COLO829 (cell line): Measurements from ENCODE around the gene REEP2.
"Not testable (repeated sequence)": the region's sequence is repeated elsewhere in the genome, so short reads cannot be mapped to it uniquely, and the experiment has no call there.

Experiments
- DNase-seq: peaks from one replicate; pipeline ENCODE4 v3.0.0; 2012; ENCODE audit warnings: low spot score

The REEP2 gene

DNA sequence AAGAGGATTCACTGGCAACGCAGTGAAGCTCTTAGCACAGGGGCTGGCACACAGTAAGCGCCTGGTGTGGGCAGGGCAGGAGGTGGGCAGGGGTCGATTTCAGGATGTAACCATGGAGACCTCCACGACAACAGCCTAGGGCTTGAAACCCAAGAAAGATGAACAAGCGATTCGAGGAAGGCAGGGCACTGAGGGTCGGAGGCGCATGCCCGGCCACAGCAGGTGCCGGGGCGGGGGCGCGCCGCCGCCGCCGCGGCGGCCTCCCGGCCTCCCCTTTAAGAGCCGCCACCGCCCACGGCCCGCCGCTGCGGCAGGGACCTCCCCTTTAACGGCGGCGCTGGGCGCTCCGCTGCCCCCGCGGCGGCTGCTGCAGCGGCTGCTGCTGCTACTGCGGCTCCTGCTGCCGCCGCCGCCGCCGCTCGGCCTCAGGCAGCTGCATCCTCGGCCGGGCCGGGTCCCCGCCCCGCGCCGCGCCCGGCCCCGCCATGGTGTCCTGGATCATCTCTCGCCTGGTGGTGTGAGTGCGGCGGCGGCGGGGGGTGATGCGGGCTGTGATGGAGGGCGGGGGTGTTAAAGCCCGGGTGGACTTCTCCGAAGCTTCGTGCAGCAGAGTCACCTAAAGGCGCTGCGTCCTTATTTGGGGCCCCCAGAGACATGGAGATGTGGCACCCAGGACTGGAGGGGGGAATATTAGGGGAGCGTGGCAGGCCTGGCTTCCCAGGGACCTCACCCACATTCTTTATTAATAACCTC, at the start of gene REEP2:
Gene REEP2 (plus strand): TSS at position 334 of the 753 bp plus-strand sequence. CDS start 152 bp downstream, at position 486.
- no peak for DNase-seq

GRCh38 chr5:138389332-138389731, 49.5 kb upstream of the REEP2 start:
- no peak for DNase-seq

DNA sequence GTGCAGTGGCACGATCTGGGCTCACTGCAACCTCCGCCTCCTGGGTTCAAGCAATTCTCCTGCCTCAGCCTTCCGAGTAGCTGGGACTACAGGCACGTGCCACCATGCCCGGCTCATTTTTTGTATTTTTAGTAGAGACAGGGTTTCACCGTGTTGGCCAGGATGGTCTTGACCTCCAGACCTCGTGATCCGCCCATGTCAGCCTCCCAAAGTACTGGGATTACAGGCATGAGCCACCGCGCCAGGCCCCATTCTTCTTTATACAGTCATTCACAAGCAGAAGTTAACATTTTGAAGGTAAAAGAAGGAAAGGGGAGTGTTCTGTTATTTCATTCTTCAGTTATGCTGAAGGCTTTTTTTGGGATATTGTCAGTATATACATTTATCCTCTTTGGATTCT, 48.9 kb upstream of the REEP2 start:
- not testable (repeated sequence) for DNase-seq

- peak; percentile 28 for DNase-seq
Measured at GRCh38 chr5:138391859-138392386, 46.9 kb upstream of the REEP2 start.

GRCh38 chr5:138402640-138403039, 36.2 kb upstream of the REEP2 start:
- no peak for DNase-seq

GRCh38 chr5:138408023-138408422, 30.8 kb upstream of the REEP2 start:
- DNase-seq = no peak

- not testable (repeated sequence) for DNase-seq
Measured at GRCh38 chr5:138410996-138411640, 27.7 kb upstream of the REEP2 start.

GRCh38 chr5:138418444-138418843, 20.4 kb upstream of the REEP2 start:
- no peak for DNase-seq

- DNase-seq = no peak
Measured at GRCh38 chr5:138425079-138425478, 13.8 kb upstream of the REEP2 start.

DNA sequence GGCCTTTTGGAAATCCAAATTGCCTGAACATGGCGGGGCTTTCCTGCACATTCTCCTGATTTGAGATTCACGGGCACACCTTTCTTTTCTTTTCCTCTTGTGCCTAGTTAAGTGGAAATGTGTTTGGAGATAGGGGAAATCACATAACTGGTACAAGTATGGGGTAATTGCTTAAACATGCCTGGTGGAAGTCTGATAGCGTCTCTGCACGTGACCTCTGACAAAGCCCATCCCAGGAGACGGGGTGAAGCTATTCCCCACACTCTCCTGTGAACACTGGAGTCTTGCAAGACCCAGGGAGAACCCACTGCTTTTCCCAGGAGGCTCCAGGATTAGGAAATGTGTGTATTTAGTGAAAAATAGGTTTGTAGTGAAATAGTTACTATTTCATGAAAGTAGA, 2.9 kb upstream of the REEP2 start:
- DNase-seq = no peak

DNA sequence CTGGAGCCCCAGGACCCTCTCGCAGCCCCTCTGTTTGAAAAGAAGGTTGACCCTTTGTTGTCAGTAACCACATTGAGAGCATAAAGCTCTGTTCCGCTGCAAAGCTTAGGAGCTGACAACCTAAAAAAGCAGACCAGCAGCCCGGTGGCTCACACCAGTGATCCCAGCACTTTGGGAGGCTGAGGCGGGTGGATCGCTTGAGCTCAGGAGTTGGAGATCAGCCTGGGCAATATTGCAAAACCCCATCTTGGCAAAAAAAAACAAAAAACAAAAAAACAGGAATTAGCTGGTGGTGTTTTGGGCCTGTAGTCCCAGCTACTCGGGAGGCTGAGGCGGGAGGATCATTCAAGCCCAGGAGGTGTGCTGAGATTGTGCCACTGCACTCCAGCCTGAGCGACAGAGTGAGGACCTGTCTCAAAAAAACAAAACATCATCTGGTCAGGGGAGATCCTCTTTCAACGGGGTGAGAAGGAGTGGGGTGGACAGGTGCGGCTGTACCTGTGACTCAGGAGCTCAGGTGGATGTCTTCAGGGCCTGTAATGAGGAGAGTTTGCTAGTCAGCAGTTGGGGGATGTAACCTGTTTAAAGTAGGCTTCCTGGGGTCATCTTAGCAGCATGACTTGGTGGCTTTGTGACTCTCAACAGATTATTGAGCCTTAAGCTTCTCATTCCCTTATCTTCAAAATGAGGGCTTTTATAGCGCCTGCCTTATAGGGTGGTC, 694 bp upstream of the REEP2 start:
- no peak for DNase-seq

DNA sequence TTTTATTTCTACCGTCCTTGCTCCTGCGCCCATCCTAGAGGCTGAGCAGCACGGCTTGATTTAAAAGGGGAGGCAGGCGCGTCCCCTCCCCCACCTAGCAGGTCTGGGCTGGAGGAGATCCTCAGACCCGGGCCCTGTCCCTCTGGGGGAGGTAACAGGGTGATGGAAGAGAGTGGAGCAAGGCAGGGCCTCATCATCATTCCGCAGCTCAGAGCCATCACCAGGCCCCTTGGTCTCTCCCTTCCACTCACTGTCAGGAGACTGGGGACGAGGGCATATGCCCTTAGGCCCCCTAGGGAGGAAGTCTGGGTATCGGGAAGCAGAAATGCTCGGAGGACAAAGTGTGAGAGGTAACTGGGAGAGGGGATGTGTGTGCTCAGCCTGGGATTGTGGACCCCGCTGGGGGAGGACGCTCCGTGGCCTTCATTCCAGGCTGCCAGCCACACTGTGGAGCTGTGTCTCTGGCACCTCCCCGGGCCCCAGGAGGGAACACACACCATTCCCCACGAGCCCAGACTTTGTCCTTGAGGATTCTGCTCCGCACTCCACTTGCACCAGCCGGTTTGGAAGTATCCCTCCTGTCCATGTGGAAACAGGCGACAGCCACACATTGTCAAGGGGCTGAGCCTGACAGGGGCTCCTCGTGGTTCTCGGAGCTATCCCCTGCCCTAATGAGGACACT, 761 bp downstream of the REEP2 start:
- DNase-seq = no peak

DNA sequence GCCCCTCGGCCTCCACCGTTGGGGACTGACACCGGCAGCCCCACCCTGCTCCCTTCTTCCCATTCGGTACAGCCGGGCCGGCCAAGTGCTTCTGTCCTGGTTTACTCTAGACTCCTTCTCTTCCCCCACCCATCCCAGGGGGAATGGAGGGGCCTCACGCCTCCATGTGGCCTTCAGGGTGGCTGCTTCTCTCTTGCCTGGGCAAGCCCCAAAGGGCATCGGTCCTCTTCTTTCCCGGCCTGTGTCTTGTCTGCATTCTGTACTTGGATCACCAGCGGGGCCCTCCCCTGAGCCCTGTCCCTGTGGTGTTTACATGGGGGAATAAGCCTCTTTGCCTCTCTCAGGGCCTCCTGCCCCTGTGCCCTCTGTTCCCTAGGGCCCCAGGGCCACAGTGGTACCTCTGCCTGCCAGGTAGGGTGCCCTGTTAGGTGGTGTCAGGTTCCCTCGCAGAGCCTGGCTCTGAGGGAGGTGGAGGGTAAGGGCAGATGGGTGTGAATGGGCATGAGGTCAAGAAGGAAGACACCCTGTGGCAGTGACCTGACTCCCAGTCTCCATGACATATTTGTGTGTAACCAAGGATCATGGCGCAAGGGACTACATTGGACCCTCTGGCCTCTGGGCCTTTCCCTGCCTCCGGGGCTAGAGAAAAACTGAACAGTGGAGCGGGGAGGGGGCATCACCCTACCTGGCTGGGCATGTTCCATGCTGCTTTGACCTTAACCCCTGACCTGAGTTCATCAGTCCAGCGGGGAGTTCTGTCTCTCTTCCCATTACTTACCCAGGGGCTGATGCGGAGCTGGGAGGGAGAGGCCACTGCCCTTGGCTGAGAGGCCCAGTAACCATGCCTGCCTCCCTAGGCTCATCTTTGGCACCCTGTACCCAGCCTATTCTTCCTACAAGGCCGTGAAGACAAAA, 1.6 kb downstream of the REEP2 start:
- DNase-seq = no peak

GRCh38 chr5:138441221-138441620, 2.4 kb downstream of the REEP2 start:
- DNase-seq = no peak

GRCh38 chr5:138444078-138444773, 5.4 kb downstream of the REEP2 start:
- DNase-seq = no peak

DNA sequence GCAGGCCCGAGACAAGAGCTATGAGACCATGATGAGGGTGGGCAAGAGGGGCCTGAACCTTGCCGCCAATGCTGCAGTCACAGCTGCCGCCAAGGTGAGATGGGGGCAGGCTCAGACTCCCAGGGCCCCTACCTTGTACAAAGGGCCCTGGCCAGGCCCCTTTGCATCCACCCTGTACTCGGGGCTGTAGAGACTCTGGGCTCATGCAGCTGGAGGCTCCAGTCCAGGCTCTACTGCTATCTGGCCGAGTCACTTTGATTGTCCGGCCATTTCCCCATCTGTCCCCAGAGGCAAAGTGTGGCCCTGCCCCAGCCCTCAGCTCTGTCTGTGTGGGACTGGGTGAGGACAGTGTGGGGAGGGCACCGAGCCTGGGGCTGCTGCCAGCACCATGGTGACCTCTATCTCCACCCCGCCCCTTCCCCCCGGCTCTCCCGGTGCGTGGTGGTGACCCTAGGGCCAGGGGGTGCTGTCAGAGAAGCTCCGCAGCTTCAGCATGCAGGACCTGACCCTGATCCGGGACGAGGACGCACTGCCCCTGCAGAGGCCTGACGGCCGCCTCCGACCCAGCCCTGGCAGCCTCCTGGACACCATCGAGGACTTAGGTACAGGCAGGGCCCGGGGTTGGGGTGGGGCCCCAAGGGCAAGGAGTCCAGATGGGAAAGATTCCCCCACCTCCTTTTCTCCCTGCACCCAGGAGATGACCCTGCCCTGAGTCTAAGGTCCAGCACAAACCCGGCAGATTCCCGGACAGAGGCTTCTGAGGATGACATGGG, 6.1 kb downstream of the REEP2 start:
- no peak for DNase-seq

DNA sequence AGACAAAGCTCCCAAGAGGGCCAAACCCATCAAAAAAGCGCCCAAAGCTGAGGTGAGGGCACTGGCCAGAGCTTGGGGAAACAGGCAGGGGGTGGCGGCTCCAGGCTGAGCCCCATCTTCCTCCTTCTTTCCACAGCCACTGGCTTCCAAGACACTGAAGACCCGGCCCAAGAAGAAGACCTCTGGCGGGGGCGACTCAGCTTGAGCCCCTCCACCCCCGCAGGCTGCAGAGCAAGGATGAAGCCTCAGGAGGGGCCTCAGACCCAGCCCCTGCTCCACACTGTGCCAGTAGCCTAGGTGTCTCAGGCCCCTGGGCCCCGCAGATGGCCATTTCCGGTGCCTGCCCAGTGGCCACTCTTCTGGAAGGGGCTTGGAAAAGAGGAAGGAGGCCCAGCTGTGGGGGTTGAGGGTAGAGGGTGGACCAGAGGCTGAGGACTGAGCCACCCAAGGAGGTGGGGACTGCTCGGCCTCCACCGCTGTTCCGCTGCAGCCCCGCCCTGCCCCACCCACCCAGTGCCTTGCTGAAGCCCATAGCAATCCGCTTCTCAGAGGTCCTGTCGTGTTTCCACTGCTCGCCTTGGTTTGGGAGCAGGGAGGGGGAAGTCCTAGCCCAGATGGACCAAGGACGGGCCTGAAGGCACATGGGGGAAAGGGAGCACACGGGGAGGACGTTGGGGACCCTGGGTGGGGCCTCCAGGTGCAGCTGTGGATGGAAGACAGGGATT, 6.9 kb downstream of the REEP2 start:
- DNase-seq = no peak

DNA sequence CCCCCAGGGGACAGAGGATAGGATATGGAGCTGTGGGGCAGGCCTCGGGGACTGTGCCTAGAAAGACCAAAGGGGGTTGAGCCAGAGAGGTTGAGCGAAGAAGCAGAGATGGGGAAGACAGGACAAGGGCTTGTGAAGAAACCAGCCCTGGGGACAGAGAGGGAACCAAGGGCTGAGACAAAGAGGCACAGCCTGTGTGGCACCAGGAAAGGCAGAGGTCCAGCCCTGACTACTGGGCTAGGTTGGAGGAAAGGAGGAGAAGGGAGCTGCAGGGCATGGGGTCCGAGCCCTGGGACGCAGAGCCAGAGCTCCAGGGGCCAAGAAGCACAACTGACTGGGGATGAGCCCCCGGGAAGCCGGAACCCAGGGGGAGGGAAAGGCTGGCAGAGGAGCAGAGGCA, 9.2 kb downstream of the REEP2 start:
- no peak for DNase-seq
